ENCODE measurements around the gene SEMA5A.

- TF ChIP-seq SIN3A (IDR thresholded peaks at IDR 0.05; ENCODE audit: borderline replicate concordance, insufficient read depth, low read length) (no peak), TAF1 (IDR thresholded peaks at IDR 0.05; ENCODE audit: borderline replicate concordance, insufficient read depth, low read length) (no peak), REST (IDR thresholded peaks at IDR 0.05; ENCODE audit: insufficient read depth in 1 of 2, low read depth in 2 of 2, low read length in 2 of 2) (no peak), POLR2AphosphoS5 (IDR thresholded peaks at IDR 0.05; ENCODE audit: low read depth, low read length) (no peak), FOXP2 (optimal IDR thresholded peaks at IDR 0.05; ENCODE audit: borderline replicate concordance, extremely low read depth, extremely low read length, insufficient read depth) (no peak)
These were observed 12.1 kb downstream of the SEMA5A start for GRCh38 chr5:9533562-9534364.
